NT2/D1 (cell line): ENCODE measurements around the gene STOX2.

Source experiments
- SUZ12 ChIP-seq: IDR thresholded peaks from 2 replicates; pipeline ENCODE4 v1.6.1; 2011; ENCODE audit not compliant: insufficient read length, insufficient read depth; ENCODE audit errors: extremely low read depth
- ZNF274 ChIP-seq: IDR thresholded peaks from 2 replicates; pipeline ENCODE4 v1.6.1; 2011; ENCODE audit warnings: mild to moderate bottlenecking, low read depth, low read length

DNA sequence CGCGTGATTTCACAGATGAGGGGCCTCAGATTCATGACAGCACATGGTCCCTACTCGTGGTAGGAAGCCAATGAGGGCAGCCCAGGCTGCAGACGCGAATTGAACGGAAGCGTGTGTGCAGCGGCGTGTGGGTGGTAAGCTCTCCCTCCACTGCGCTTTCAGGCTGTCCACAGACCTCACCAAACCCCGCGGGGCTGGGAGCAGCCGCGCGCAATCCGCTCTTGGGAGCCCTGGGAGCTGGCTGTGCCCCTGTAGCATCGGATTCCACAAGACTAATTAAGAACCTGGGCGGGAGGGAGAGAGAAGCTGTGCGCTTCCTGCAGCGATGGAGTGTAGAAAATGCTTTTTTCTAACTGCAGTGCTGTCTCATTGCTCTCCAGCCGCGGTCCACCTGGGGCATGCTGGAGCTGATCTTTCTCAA is 134.9 kb downstream of the STOX2 start:
- no peak for TF ChIP-seq ZNF274
- TF ChIP-seq SUZ12 = no peak
